ENCODE data around the gene SLC1A1.
"Not testable (repeated sequence)": the region's sequence is repeated elsewhere in the genome, so short reads cannot be mapped to it uniquely, and the experiment has no call there.

GRCh38 chr9:4533881-4534280 lies 43.6 kb downstream of the SLC1A1 start:
- TF ChIP-seq POLR2A (IDR thresholded peaks at IDR 0.05; ENCODE audit: low read depth, low read length); TAF1 (IDR thresholded peaks at IDR 0.05; ENCODE audit: borderline replicate concordance, low read depth, low read length): not testable (repeated sequence)
